ENCODE data around the gene EN1.

DNA sequence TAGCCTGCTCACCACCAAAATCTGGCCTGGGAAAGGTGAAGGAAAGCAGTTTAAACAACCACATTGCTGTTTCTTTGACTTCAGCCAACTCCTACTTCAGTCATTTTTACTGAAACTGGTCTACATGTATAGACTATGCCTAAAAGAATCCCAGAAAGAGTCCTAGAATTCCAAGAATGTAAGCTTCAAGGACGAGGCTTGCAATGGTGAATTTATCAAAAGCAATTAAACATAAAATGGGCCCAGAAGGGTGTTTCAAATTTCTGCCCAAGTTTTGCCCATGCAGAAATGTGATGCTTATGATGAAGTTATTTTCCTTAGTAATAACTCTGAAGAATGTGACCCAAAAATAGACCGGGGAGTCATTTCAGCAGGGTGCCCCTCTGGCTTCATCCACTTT lies 16.6 kb downstream of the EN1 start:
- TF ChIP-seq, protein P1, sequence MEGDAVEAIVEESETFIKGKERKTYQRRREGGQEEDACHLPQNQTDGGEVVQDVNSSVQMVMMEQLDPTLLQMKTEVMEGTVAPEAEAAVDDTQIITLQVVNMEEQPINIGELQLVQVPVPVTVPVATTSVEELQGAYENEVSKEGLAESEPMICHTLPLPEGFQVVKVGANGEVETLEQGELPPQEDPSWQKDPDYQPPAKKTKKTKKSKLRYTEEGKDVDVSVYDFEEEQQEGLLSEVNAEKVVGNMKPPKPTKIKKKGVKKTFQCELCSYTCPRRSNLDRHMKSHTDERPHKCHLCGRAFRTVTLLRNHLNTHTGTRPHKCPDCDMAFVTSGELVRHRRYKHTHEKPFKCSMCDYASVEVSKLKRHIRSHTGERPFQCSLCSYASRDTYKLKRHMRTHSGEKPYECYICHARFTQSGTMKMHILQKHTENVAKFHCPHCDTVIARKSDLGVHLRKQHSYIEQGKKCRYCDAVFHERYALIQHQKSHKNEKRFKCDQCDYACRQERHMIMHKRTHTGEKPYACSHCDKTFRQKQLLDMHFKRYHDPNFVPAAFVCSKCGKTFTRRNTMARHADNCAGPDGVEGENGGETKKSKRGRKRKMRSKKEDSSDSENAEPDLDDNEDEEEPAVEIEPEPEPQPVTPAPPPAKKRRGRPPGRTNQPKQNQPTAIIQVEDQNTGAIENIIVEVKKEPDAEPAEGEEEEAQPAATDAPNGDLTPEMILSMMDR (IDR thresholded peaks at IDR 0.05) = no peak
- no peak for TF ChIP-seq ZFX (IDR thresholded peaks at IDR 0.05; ENCODE audit: borderline replicate concordance)

Data from 22Rv1 (cell line).